ENCODE results near the gene RFLNA.
"Not testable (repeated sequence)": the region's sequence is repeated elsewhere in the genome, so short reads cannot be mapped to it uniquely, and the experiment has no call there.

RFLNA gene

GRCh38 chr12:124283326-124283725 is 11.6 kb upstream of the RFLNA start:
- DNase-seq, result no peak

- no peak for DNase-seq
Observed at GRCh38 chr12:124284368-124284767, 10.5 kb upstream of the RFLNA start.

DNA sequence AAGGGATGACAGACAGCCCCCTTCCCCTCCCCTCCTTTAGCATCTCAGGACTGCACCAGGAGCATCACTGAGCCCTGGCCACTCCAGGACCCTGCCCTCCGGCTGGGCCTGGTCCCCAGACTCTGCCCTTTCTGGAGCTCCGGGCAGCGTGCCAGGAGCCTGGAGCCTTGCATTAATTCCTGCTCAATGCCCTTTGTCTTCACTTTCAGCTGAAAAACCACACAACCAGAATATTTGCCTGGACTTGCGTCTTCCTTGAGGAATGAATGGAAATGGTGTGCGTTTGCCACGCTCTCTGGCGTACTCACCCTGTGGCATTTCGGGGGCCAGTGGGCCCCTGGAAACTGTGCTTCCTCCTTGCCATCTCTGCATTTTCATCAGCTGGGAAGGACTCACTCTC is 8.5 kb upstream of the RFLNA start:
- DNase-seq, result no peak

- no peak for DNase-seq
Observed at GRCh38 chr12:124286971-124287370, 7.9 kb upstream of the RFLNA start.

GRCh38 chr12:124289634-124290600 is 5.0 kb upstream of the RFLNA start:
- DNase-seq, result no peak

DNA sequence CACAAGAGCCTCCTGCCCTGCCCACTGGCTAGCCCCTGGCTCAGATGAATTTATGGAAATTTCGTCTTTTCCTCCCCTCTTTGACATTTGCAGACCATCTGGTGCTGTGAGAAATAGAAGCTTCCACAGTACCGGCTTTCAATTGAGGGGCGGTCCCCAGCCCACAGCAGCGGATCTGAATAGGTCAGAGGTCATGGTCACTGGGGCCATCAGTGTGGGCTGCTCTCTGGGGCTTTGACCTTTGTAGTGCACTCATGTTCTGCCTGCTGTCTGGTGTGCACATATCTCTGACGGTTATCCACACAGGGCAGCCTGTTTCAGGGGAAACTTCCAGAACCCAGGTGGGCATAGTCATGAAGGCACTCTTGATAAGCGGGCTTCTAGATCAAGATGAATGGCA is 2.5 kb upstream of the RFLNA start:
- DNase-seq, result no peak

DNA sequence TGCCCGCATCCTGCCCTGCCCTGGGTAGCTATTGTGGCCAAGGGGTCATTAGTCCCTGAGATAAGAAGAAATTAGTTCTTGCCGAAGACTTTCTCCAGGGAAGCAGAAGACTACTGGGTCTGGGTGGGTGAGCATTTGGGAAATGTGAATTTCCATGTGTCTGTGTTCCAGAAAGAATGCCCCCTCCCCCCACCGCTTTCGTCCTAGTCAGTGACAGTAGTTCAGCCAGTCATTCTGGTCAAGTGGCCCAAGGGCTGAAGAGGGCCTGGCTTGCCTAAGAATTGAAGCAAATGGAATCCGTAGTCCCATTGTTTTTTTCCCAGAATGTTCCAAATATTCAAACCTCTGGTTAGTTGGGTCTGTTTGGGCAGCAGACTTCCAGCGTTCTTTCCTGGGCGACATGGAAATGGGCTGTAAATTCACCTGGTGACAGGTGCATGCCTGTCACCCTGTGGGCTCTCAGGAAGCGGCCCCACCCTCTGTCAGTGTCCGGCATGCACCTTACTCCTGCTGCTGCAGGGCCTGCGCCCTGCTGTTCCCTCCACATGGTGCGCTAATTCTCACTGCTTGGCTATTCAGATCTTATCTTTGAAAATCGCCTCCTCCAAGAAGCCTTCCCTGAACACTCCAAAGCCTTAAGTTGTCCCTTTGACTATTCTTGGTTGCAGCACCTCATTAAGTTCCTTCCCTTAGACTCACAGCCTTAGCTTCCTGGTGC is 1.4 kb upstream of the RFLNA start:
- no peak for DNase-seq

DNA sequence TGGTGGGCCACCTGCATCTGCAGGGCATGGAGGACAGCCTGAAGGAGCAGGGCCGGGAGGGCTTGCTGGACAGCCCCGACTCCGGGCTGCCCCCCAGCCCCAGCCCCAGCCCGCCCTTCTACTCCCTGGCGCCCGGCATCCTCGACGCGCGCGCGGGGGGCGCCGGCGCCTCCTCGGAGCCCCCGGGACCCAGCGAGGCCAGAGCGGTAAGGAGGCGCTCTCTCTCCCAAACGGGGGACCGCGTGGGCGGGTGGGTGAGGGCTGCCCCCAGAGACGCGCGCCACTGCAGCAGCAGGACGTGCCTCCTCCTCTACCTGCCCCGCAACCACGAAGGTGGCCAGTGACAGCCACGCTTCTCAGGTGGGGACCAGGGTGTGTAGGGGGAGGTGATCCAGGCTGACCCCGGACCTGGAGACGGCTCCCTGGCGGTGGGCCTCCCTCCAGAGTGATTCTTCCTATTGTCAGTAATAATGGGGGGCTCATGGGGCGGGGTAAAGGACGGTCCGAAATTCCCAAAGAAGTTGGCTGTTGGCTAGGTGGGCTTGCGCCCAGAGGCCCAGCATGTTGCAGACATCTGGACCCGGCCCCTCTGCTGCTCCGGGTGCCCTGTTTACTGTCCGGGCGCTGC is 652 bp downstream of the RFLNA start:
- DNase-seq, result no peak

DNA sequence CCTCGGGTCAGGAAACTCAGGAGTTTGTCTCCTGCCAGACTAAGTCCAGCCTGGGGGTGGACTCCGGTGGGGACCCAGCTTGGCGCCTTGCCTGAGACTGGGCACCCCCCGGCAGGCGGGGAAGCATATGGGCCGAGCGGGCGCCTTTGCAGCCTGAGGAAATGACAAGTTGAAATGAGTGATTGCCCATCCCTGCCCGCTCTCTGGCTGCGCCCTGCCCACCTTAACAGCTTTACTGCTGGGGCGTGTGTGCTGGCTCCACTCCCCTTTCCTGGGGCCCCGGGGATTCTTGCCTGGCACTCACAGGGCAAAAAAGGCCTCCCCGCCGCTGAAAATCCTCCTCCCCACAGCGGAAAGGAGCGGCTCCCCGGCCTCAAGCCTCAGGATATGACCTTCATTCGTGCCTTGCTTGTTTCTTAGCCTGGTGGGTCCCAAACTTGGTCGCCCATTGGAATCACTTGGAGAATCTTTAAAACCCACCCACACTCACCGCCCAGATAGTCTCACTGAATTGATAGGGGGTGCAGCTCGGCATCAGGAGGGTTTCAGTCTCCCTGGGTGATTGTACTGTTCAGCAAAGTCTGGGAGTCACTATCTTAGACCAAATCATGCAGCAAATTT is 1.5 kb downstream of the RFLNA start:
- no peak for DNase-seq

DNA sequence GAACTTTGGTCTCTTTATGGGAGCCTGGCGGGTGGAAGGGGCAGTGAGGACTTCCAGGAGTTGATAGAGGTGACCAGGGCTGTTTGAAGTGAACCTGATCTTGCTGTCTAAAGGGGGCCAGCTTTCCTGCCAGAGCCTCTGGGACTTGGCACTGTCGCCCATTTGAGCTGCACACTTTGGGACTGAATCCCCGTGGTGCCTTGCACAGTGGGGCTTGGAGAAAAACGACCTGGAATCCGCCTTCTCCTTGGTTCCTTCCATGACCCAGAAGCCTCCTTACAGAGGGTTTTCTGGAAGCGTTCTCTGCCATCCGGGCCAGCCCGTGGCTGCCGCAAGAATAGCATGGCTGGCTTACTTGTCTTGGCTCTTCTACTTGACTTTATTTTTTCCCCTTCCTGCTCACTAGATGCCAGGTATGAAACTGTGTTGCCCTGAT is 2.0 kb downstream of the RFLNA start:
- DNase-seq, result no peak

DNA sequence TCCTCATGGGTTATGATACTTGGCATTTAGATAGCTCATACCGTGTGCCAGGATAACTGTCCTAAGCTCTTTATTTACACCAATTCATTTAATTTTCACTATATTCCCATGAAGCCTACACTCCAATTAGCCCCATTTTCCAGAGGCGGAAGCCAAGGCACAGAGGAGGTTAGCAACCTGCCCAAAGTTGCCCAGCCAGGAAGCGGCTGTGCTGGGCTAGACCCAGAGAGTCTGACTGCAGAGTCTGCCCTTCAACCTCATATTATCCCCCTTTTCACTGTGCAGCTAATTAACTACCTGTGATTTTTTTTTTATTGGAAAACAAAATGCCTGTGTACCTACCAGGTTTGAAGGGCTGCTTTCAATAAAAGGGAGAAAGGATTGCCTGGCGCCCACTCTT is 2.5 kb downstream of the RFLNA start:
- DNase-seq, result no peak

DNA sequence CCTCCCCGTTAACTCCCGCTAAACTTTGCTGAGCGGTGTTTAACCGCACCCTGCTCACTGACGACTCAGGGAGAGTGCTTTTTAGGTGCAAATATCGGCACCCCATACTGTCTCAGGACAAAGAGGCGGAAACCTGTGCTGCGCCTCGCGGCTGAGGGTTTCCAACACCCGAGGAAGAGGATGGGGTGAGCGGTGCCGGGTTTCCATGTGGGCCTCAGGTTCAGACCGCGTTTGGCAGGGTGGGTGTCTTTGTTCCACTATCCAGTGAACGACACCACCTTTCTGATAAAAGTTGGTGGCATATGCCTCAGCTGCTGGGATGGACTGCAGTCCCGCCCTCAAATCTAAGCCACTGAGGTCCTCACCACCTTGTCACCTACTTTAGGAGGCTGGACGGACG is 3.0 kb downstream of the RFLNA start:
- no peak for DNase-seq

DNA sequence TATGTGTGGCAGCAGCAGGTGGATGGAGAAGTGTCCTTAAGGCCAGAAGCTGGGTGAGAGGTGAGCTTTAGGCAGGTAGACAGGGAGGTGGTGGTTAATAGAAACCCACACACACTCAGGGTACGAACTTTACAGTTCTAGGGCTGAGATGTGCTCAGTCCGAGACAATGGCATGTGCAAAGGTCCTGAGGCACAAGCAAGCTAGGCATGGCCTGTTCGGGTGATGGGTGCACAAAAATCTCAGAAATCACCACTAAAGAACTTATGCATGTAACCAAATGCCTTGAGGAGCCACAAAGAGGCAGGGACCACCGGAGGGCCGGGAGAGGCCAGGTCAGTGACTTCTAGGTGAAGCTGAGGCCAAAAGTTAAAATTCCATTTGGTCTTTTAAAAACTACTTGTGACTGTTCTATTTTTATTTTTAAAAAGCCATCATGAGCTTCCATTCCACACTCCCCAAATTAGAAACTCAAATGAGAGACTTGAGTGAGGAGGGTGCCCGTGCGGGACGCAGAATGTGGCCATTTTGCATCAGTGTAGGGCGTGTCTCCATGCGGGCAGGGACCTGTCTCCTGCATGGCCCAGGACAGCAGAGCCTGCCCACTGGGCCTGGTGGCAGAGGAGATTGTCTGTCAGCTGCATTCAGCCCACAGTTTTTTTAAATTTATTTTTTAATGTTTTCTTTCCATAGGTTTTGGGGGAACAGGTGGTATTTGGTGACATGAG is 4.0 kb downstream of the RFLNA start:
- no peak for DNase-seq

GRCh38 chr12:124299628-124300388 is 4.9 kb downstream of the RFLNA start:
- DNase-seq, result no peak

- not testable (repeated sequence) for DNase-seq
Observed at GRCh38 chr12:124300657-124301056, 5.8 kb downstream of the RFLNA start.

- no peak for DNase-seq
Observed at GRCh38 chr12:124301084-124301654, 6.3 kb downstream of the RFLNA start.

DNA sequence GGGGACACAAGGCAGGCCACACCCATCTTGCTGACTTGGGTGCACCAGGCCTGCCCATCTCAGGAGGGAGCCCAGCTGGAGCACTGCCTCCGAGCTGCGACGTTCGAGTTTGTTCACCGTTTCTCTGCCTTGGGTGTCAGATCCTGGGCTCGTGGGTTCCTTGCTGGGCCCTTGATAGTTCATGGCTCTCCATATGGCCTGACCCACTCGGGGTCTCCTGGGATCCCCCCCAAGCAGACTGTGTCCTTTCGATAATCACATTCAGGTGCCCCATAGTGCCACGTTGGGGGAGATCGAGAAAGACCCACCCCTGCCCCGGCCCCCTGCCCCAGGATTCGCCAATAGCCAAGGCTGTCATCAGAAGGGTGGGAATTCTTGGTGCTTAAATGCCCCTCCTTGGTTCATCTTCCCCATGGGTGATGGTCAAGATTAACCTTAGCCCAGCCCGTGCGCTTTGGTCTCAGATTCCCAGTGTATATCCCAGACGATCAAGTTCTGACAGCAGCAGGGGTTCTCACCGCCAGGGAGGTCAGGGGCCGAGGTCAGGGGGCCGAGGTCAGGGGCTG is 7.4 kb downstream of the RFLNA start:
- no peak for DNase-seq

DNA sequence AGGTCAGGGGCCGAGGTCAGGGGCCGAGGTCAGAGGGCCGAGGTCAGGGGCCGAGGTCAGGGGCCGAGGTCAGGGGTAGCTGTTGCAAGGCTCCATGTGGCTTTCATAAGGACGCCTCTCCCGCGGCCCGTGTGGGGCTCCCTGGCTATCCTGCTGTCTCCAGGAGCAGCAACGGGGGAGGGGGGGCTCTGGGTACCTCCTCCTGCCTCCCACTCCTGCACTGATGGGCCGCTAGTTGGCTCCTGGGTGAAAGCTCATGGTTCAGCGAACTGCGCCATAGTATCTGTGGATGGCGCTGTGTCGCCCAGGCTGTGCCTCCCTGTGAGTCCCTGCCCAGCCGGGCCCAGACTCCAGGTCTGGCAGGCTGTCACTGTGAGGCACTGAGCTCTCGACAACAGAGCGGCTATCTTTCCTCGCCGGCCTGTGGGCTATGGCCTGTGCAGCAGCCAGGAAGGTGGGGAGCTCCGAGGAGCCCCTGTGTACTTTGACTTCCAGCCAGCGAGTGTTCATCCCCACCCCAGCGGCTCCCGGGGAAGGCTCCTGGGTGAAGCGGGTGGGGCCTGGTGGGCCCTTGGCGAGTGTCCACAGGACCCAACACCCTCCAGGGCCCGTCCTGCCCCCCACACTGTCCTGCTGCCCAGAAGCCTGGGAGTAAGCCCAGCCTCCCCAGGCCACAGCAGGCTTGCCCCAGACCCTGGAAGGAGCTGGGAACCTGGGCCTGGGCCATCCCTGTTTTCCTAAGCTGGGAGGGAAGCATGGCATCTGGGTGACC is 8.1 kb downstream of the RFLNA start:
- no peak for DNase-seq

DNA sequence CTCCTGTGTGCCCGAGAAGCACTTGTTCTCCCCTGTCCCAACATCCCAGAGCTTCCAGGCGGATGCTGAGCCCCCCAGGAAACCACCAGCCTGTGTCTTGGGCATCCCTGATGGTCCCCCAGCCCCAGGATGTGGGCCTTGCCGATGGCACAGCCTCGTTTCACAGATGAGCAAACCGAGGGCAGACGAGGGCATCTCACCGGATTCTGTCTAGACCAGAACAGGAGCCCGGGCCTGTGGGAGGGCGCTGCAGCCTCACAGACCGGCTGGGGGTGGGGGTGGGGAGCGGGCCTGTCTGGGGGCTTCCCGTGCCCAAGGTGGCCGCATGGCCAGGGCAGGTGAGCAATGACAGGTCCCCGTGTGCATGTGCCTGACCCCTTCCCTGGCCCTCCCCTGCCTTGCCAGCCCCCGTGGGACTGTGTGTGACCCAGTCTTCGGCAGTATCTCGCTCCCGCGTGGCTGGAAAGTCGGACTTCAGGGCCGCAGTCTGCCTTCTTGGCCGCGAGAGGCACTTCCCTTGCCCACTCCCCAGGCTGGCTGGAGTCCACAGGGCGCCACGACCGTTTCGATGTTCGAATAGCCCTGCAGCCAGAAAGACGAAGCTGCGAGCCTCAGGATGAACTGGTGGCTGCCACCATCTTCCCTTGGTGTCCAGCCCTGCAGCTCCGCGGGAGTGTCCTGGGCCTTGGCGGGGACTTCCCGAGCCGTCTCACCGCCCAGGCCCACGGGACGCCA is 8.9 kb downstream of the RFLNA start:
- no peak for DNase-seq
